HCT116 (cell line): Measurements from ENCODE around the gene ISM1. TPM values are rescaled to one million over a fixed set of nuclear protein-coding genes. Genes with fewer than 3 reads are reported as not detected.

Experiments
- ATAC-seq: fragments of 200-7000 bp; cut with Tn5 transposase; 2 replicates; pipeline ENCODE4 v1.9.1; 2020; ENCODE audit warnings: mild to moderate bottlenecking, moderate library complexity
- BruUV-seq: library from RNA; stranded (reverse); fragments of 400-500 nt; replicated peaks from 2 replicates; lab custom pipeline; 2021; lab: Mats Ljungman, UMichigan
- CTCF ChIA-PET: fragments of 300-600 bp; sonication (Branson Sonifier 250); formaldehyde crosslinking; loops from one replicate; lab custom pipeline; 2021; ENCODE audit warnings: antibody characterized with exemption; lab: Charles Lee
- POLR2A ChIA-PET: fragments of 300-600, 350-600 bp; sonication (Branson Sonifier 250); formaldehyde crosslinking; loops from one replicate; lab custom pipeline; 2021; ENCODE audit warnings: antibody characterized with exemption; lab: Charles Lee
- RAD21 ChIA-PET, 2 experiments: fragments of 300-600 bp; sonication (Branson Sonifier 250); formaldehyde crosslinking; loops; one replicate each; lab custom pipeline; 2023; ENCODE audit warnings: low total read pairs in 2 of 2; ENCODE audit not compliant: uncharacterized antibody in 2 of 2, unreplicated experiment in 2 of 2, low non-redundant PET in 1 of 2; lab: Charles Lee
- DNase-seq: peaks from one replicate; pipeline ENCODE4 v3.0.0-alpha.2; 2010; ENCODE audit warnings: low read depth, low spot score
- H2AFZ ChIP-seq: fragments of 200-600 bp; shearing (Covaris generic), sonication (generic); 2 replicates; pipeline ENCODE4 v1.6.1; 2017; ENCODE audit warnings: low read depth, mixed run types, mixed read lengths, antibody characterized with exemption, low read length; ENCODE audit not compliant: poor library complexity, severe bottlenecking
- H3K27ac ChIP-seq: 2 replicates; pipeline ENCODE4 v1.5.1; 2012; ENCODE audit warnings: low read depth, low read length
- H3K27me3 ChIP-seq: fragments of 200-600 bp; sonication (generic); 2 replicates; pipeline ENCODE4 v1.6.1; 2016; ENCODE audit warnings: mixed run types, low read length, mixed read lengths; ENCODE audit not compliant: insufficient read depth
- H3K36me3 ChIP-seq, 2 experiments: fragments of 200-500 bp in 1 of 2; fragments of 200-600 bp in 1 of 2; sonication (Bioruptor generic) in 1 of 2; sonication (generic) in 1 of 2; 2 replicates each; pipeline versions ENCODE4 v1.5.1 to v1.6.1; 2014 to 2016; ENCODE audit warnings: low read length in 2 of 2, inconsistent platforms in 1 of 2, mixed read lengths in 1 of 2, mixed run types in 1 of 2; ENCODE audit not compliant: insufficient read depth in 2 of 2, control insufficient read depth in 1 of 2
- H3K4me1 ChIP-seq, 2 experiments: fragments of 200-600 bp in 1 of 2; sonication (generic) in 1 of 2; 2 replicates each; pipeline versions ENCODE4 v1.5.1 to v1.6.1; 2012 to 2017; ENCODE audit warnings: low read length in 2 of 2, inconsistent platforms in 1 of 2, mild to moderate bottlenecking in 1 of 2, mixed read lengths in 1 of 2, mixed run types in 1 of 2, moderate library complexity in 1 of 2; ENCODE audit not compliant: insufficient read depth in 2 of 2, control insufficient read depth in 1 of 2
- H3K4me2 ChIP-seq: fragments of 200-600 bp; sonication (generic); 2 replicates; pipeline ENCODE4 v1.6.1; 2017; ENCODE audit warnings: mixed run types, low read length, mixed read lengths
- H3K4me3 ChIP-seq, 2 experiments: fragments of 200-600 bp in 1 of 2; sonication (generic) in 1 of 2; replicated peaks in 1 of 2; 2 replicates each; pipeline ENCODE4 v1.5.1; 2011 to 2016; ENCODE audit warnings: low read length in 2 of 2, control low read depth in 1 of 2, low read depth in 1 of 2, mild to moderate bottlenecking in 1 of 2, mixed read lengths in 1 of 2, mixed run types in 1 of 2
- H3K79me2 ChIP-seq: fragments of 200-600 bp; sonication (generic); 2 replicates; pipeline ENCODE4 v1.6.1; 2017; ENCODE audit warnings: mild to moderate bottlenecking, mixed run types, low read length, moderate library complexity, mixed read lengths; ENCODE audit not compliant: insufficient read depth
- H3K9ac ChIP-seq: fragments of 200-600 bp; sonication (generic); 2 replicates; pipeline ENCODE4 v1.6.1; 2016; ENCODE audit warnings: low read length, mixed read lengths
- H3K9me2 ChIP-seq: fragments of 200-600 bp; sonication (generic), shearing (Covaris generic); 2 replicates; pipeline ENCODE4 v1.6.1; 2017; ENCODE audit warnings: mixed run types, mild to moderate bottlenecking, moderate library complexity; ENCODE audit not compliant: insufficient read depth
- H3K9me3 ChIP-seq, 2 experiments: fragments of 200-500 bp in 1 of 2; fragments of 200-600 bp in 1 of 2; sonication (Bioruptor generic) in 1 of 2; sonication (generic) in 1 of 2; 2 replicates each; pipeline ENCODE4 v1.6.1; 2014 to 2017; ENCODE audit warnings: low read length in 2 of 2, mixed read lengths in 2 of 2, inconsistent platforms in 1 of 2, low read depth in 1 of 2, mild to moderate bottlenecking in 1 of 2, mixed run types in 1 of 2, moderate library complexity in 1 of 2; ENCODE audit not compliant: control insufficient read depth in 1 of 2, insufficient read depth in 1 of 2
- H4K20me1 ChIP-seq: fragments of 200-600 bp; sonication (generic), shearing (Covaris generic); 2 replicates; pipeline ENCODE4 v1.6.1; 2017; ENCODE audit warnings: mixed run types, mild to moderate bottlenecking, moderate library complexity; ENCODE audit not compliant: insufficient read depth
- CBX3 ChIP-seq: IDR thresholded peaks from 2 replicates; pipeline ENCODE4 v1.6.1; 2012; ENCODE audit warnings: low read depth
- ELF1 ChIP-seq: IDR thresholded peaks from 2 replicates; pipeline ENCODE4 v1.6.1; 2012; ENCODE audit warnings: low read depth, borderline replicate concordance
- FOSL1 ChIP-seq: IDR thresholded peaks from 2 replicates; pipeline ENCODE4 v1.6.1; 2012; ENCODE audit warnings: low read depth
- JUND ChIP-seq: IDR thresholded peaks from 2 replicates; pipeline ENCODE4 v1.6.1; 2012
- POLR2A ChIP-seq: IDR thresholded peaks from 2 replicates; pipeline ENCODE4 v1.7.0; 2011; ENCODE audit warnings: borderline replicate concordance; ENCODE audit not compliant: insufficient read depth, insufficient read length; ENCODE audit errors: extremely low read depth
- POLR2AphosphoS5 ChIP-seq: IDR thresholded peaks from 2 replicates; pipeline ENCODE4 v1.6.1; 2011; ENCODE audit warnings: mild to moderate bottlenecking, low read depth, low read length, moderate library complexity
- RAD21 ChIP-seq: IDR thresholded peaks from 2 replicates; pipeline ENCODE4 v1.6.1; 2012; ENCODE audit warnings: low read depth, mild to moderate bottlenecking
- REST ChIP-seq: IDR thresholded peaks from 2 replicates; pipeline ENCODE4 v1.6.1; 2012; ENCODE audit warnings: low read depth
- SP1 ChIP-seq: IDR thresholded peaks from 2 replicates; pipeline ENCODE4 v1.6.1; 2012; ENCODE audit warnings: low read depth
- SRF ChIP-seq: IDR thresholded peaks from 2 replicates; pipeline ENCODE4 v1.6.1; 2012; ENCODE audit warnings: low read depth
- YY1 ChIP-seq: IDR thresholded peaks from 2 replicates; pipeline ENCODE4 v1.6.1; 2011; ENCODE audit warnings: low read length, low read depth, moderate library complexity, mild to moderate bottlenecking; ENCODE audit not compliant: insufficient replicate concordance; ENCODE audit errors: extremely low read depth
- ZNF274 ChIP-seq: fragments of 200-500 bp; sonication (Bioruptor generic); IDR thresholded peaks from 2 replicates; pipeline ENCODE4 v1.6.1; 2014; ENCODE audit warnings: mild to moderate bottlenecking, low read depth, low read length, inconsistent platforms
- intact Hi-C: fragments of 100-400 bp; cut with micrococcal nuclease; formaldehyde crosslinking; loops from 2 replicates; pipeline ENCODE4 v1.10.0; 2022
- total RNA-seq: library from RNA; stranded (reverse); gene quantifications from one replicate; pipeline ENCODE4 v1.2.1, GENCODE V29; 2021; ENCODE audit not compliant: unreplicated experiment
- TF ChIP-seq, protein P1 (sequence below): IDR thresholded peaks from 2 replicates; pipeline ENCODE4 v1.6.1; 2012
- TF ChIP-seq, protein P2 (sequence below), 3 experiments: fragments of 200-600 bp in 1 of 3; sonication (generic) in 1 of 3; IDR thresholded peaks in 2 of 3; conservative IDR thresholded peaks in 1 of 3; 2 replicates each; pipeline ENCODE4 v1.5.1; 2012 to 2017; ENCODE audit warnings: low read depth in 2 of 3, low read length in 2 of 3, antibody characterized with exemption in 1 of 3, borderline replicate concordance in 1 of 3, control low read depth in 1 of 3, mild to moderate bottlenecking in 1 of 3, mixed read lengths in 1 of 3, mixed run types in 1 of 3, moderate library complexity in 1 of 3; ENCODE audit not compliant: insufficient read depth in 1 of 3

The ISM1 gene
- total RNA-seq, 1 experiment from 2014 or later = 0.37 TPM

DNA sequence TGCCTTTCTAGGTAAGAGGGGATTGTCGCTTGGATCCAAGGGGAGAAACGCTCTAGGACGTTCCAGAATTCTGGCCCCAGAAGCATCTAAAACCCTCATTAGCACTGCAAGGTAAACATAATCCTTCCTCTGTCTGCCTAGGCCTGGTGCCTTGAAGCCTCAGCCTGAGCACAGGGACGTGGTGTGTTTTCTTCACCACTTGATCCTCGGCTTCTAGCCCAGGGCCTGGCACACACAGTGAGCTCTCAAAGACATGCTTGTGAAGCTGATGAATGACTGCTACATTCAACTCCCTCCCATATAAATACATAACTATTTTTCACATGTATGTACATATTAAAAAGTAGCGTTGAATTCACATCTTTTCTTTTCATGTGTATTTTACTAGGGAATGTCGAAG is 100.3 kb downstream of the ISM1 start:
- DNase-seq = no peak
- POLR2A ChIA-PET = no interaction called here
- no peaks in the 10 kb centered on the region for H3K79me2 ChIP-seq
- H3K9ac ChIP-seq = no peak overlapping the region
- no peaks in the 10 kb centered on the region for H3K36me3 ChIP-seq
- BruUV-seq = no TSS peak
- H3K4me2 ChIP-seq = no peak overlapping the region
- H3K4me1 ChIP-seq = no peaks in the 10 kb centered on the region
- H3K27me3 ChIP-seq = no peaks in the 10 kb centered on the region
- TF ChIP-seq POLR2AphosphoS5 (no peak), REST (no peak), CBX3 (no peak), SP1 (no peak), JUND (no peak), YY1 (no peak), SRF (no peak), ELF1 (no peak), POLR2A (no peak), ZNF274 (no peak), RAD21 (no peak), FOSL1 (no peak)
- TF ChIP-seq, protein P1, sequence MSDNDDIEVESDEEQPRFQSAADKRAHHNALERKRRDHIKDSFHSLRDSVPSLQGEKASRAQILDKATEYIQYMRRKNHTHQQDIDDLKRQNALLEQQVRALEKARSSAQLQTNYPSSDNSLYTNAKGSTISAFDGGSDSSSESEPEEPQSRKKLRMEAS = no peak
- TF ChIP-seq, protein P2, sequence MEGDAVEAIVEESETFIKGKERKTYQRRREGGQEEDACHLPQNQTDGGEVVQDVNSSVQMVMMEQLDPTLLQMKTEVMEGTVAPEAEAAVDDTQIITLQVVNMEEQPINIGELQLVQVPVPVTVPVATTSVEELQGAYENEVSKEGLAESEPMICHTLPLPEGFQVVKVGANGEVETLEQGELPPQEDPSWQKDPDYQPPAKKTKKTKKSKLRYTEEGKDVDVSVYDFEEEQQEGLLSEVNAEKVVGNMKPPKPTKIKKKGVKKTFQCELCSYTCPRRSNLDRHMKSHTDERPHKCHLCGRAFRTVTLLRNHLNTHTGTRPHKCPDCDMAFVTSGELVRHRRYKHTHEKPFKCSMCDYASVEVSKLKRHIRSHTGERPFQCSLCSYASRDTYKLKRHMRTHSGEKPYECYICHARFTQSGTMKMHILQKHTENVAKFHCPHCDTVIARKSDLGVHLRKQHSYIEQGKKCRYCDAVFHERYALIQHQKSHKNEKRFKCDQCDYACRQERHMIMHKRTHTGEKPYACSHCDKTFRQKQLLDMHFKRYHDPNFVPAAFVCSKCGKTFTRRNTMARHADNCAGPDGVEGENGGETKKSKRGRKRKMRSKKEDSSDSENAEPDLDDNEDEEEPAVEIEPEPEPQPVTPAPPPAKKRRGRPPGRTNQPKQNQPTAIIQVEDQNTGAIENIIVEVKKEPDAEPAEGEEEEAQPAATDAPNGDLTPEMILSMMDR (IDR thresholded peaks at IDR 0.05 in 2 of 3, conservative IDR thresholded peaks at IDR 0.05 in 1 of 3; ENCODE audit: borderline replicate concordance in 1 of 3, insufficient read depth in 1 of 3, low read depth in 2 of 3, low read length in 2 of 3) = no peak
- H2AFZ ChIP-seq = no peak overlapping the region
- H3K9me2 ChIP-seq = peaks cover 7% of the 10 kb centered on the region; the same call in 1 of the 2 replicates
- H4K20me1 ChIP-seq = no peaks in the 10 kb centered on the region
- H3K4me3 ChIP-seq = no peak overlapping the region
- no peak overlapping the region for H3K27ac ChIP-seq
- intact Hi-C loops = no loop called here
- CTCF ChIA-PET = no interaction called here
- ATAC-seq = no peak
- RAD21 ChIA-PET = no interaction called here
- H3K9me3 ChIP-seq = no peaks in the 10 kb centered on the region
